Loucy (cell line): Measurements from ENCODE around the gene DENND5B.

ENCODE experiments used
- H2AFZ ChIP-seq: fragments of 200-600 bp; sonication (generic); 2 replicates; pipeline ENCODE4 v1.6.0; 2016; ENCODE audit warnings: antibody characterized with exemption, mild to moderate bottlenecking, low read length, moderate library complexity
- H3F3A ChIP-seq: fragments of 200-600 bp; 2 replicates; pipeline ENCODE4 v1.6.0; 2016; ENCODE audit warnings: antibody characterized with exemption, low read depth, mild to moderate bottlenecking
- H3K27me3 ChIP-seq: fragments of 200-600 bp; sonication (generic); 2 replicates; pipeline ENCODE4 v1.6.1; 2014; ENCODE audit warnings: low read length, mild to moderate bottlenecking; ENCODE audit not compliant: insufficient read depth, poor library complexity, severe bottlenecking
- H3K36me3 ChIP-seq: fragments of 200-600 bp; sonication (generic); 2 replicates; pipeline ENCODE4 v1.6.1; 2016; ENCODE audit warnings: low read length; ENCODE audit not compliant: insufficient read depth
- H3K4me1 ChIP-seq: fragments of 200-600 bp; sonication (generic); 2 replicates; pipeline ENCODE4 v1.5.1; 2014; ENCODE audit warnings: low read length, mild to moderate bottlenecking; ENCODE audit not compliant: insufficient read depth, poor library complexity, severe bottlenecking
- H3K4me2 ChIP-seq: fragments of 200-600 bp; sonication (generic); 2 replicates; pipeline ENCODE4 v1.6.0; 2014; ENCODE audit warnings: antibody characterized with exemption, low read length, low read depth, mild to moderate bottlenecking; ENCODE audit not compliant: poor library complexity, severe bottlenecking
- H3K4me3 ChIP-seq: fragments of 200-600 bp; sonication (generic); 2 replicates; pipeline ENCODE4 v1.5.1; 2014; ENCODE audit warnings: low read length, mild to moderate bottlenecking, mixed read lengths; ENCODE audit not compliant: poor library complexity, severe bottlenecking
- H3K79me2 ChIP-seq: fragments of 200-600 bp; sonication (generic); 2 replicates; pipeline ENCODE4 v1.6.1; 2014; ENCODE audit warnings: low read length; ENCODE audit not compliant: insufficient read depth
- H3K9ac ChIP-seq: fragments of 200-600 bp; sonication (generic); 2 replicates; pipeline ENCODE4 v1.6.0; 2014; ENCODE audit warnings: mild to moderate bottlenecking, low read depth, low read length, moderate library complexity; ENCODE audit not compliant: poor library complexity, severe bottlenecking
- H3K9me2 ChIP-seq: fragments of 200-600 bp; sonication (generic); replicated peaks from 2 replicates; pipeline ENCODE4 v1.6.1; 2016; ENCODE audit warnings: low read depth, low read length, mixed read lengths
- H3K9me3 ChIP-seq: fragments of 200-600 bp; sonication (generic); 2 replicates; pipeline ENCODE4 v1.6.1; 2014; ENCODE audit warnings: mild to moderate bottlenecking, antibody characterized with exemption, low read length, low read depth; ENCODE audit not compliant: insufficient read depth
- H4K20me1 ChIP-seq: fragments of 200-600 bp; sonication (generic); 2 replicates; pipeline ENCODE4 v1.6.0; 2014; ENCODE audit warnings: antibody characterized with exemption, low read length, mild to moderate bottlenecking; ENCODE audit not compliant: insufficient read depth, poor library complexity, severe bottlenecking
- CTCF ChIP-seq: fragments of 200-600 bp; sonication (generic); conservative IDR thresholded peaks from 2 replicates; pipeline ENCODE4 v1.5.1; 2014; ENCODE audit warnings: mild to moderate bottlenecking, antibody characterized with exemption, low read length
- EZH2phosphoT487 ChIP-seq: fragments of 200-600 bp; IDR thresholded peaks from 2 replicates; pipeline ENCODE4 v1.6.1; 2018; ENCODE audit warnings: antibody characterized with exemption, mild to moderate bottlenecking, moderate library complexity, borderline replicate concordance

DENND5B gene

GRCh38 chr12:31440134-31440533, 150.8 kb downstream of the DENND5B start:
- Histone ChIP-seq H3K79me2 (no peaks in the 10 kb centered on the region), H3K4me1 (no peaks in the 10 kb centered on the region), H3K36me3 (no peaks in the 10 kb centered on the region), H3K9ac (no peak overlapping the region), H3F3A (no peaks in the 10 kb centered on the region), H3K9me3 (no peaks in the 10 kb centered on the region), H3K9me2 (no peaks in the 10 kb centered on the region), H2AFZ (no peak overlapping the region), H4K20me1 (no peaks in the 10 kb centered on the region), H3K4me3 (no peak overlapping the region), H3K4me2 (no peak overlapping the region), H3K27me3 (no peaks in the 10 kb centered on the region)
- TF ChIP-seq EZH2phosphoT487 (no peak), CTCF (no peak)

DNA sequence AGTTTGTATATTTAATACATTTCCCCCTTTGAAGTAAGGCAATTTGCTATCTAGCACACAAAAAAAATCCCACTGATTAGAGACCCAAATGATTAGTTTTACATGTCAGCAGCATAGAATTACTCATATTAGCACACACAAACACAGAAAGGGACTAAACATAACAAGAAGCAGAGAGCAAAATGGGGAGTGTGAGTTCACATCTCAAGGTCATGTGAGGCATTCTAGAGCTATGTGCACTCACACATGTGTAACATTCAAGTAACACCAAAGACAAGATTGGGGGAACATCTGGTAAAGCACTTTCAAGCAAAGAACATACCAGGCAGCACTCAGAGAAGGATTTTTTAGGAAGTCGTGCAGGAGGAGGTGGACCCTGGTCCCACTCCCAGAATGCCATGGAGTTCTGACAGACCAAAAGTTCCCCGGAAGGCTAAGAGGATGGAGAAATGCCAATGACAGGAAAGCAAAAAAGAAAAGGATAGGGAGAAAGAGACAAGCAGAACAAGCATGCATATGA, 159.2 kb downstream of the DENND5B start:
- Histone ChIP-seq H3K4me2 (no peak overlapping the region), H3K9me2 (no peaks in the 10 kb centered on the region), H3K36me3 (no peaks in the 10 kb centered on the region), H4K20me1 (no peaks in the 10 kb centered on the region), H3F3A (no peaks in the 10 kb centered on the region), H3K4me3 (no peak overlapping the region), H3K9ac (no peak overlapping the region), H2AFZ (no peak overlapping the region), H3K27me3 (no peaks in the 10 kb centered on the region), H3K79me2 (no peaks in the 10 kb centered on the region), H3K4me1 (no peaks in the 10 kb centered on the region), H3K9me3 (no peaks in the 10 kb centered on the region)
- no peak for TF ChIP-seq CTCF
- TF ChIP-seq EZH2phosphoT487: no peak

DNA sequence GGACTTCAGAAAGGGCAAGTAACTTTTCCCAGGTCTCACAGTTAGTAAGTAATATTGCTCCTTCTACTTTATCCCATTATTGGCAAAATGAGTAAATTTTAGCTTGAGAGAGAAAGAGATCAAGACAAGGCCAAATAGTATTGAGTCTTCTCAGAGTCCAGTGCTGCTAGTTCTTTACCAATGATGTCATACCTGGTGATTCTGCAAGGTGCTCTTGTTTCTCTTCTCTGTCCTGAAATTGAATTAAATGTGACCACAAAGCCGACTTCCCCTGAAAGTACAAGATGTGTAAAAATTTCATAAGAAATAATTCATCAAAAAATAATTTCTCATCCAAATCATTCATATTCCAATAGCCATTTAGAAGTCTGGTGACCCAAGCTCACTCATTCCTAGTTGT, 167.5 kb downstream of the DENND5B start:
- no peaks in the 10 kb centered on the region for H3K27me3 ChIP-seq
- H2AFZ ChIP-seq: no peak overlapping the region
- no peaks in the 10 kb centered on the region for H3K79me2 ChIP-seq
- no peaks in the 10 kb centered on the region for H3K36me3 ChIP-seq
- H3K9me2 ChIP-seq: no peaks in the 10 kb centered on the region
- no peaks in the 10 kb centered on the region for H3K9me3 ChIP-seq
- H3K4me3 ChIP-seq: no peak overlapping the region
- no peak overlapping the region for H3K9ac ChIP-seq
- H4K20me1 ChIP-seq: no peaks in the 10 kb centered on the region
- no peaks in the 10 kb centered on the region for H3F3A ChIP-seq
- no peak overlapping the region for H3K4me2 ChIP-seq
- H3K4me1 ChIP-seq: no peaks in the 10 kb centered on the region
- TF ChIP-seq EZH2phosphoT487: no peak
- no peak for TF ChIP-seq CTCF
